EL (cell line): Measurements from ENCODE around the gene OSBP2.

Experiments
- DNase-seq: peaks from one replicate; pipeline ENCODE4 v3.0.0-alpha.2; 2016

Gene OSBP2

GRCh38 chr22:30821863-30822215 lies 127.2 kb downstream of the OSBP2 start:
- no peak for DNase-seq

GRCh38 chr22:30822216-30823014 lies 127.7 kb downstream of the OSBP2 start:
- no peak for DNase-seq

- no peak for DNase-seq
Observed at GRCh38 chr22:30823015-30823370, 128.3 kb downstream of the OSBP2 start.

- no peak for DNase-seq
Observed at GRCh38 chr22:30824096-30824495, 129.4 kb downstream of the OSBP2 start.

GRCh38 chr22:30824711-30825110 lies 130.0 kb downstream of the OSBP2 start:
- DNase-seq = no peak

- no peak for DNase-seq
Observed at GRCh38 chr22:30825711-30826505, 131.2 kb downstream of the OSBP2 start.

- no peak for DNase-seq
Observed at GRCh38 chr22:30826670-30827355, 132.1 kb downstream of the OSBP2 start.

- DNase-seq = no peak
Observed at GRCh38 chr22:30827646-30828045, 133.0 kb downstream of the OSBP2 start.

GRCh38 chr22:30828187-30829155 lies 133.8 kb downstream of the OSBP2 start:
- no peak for DNase-seq

GRCh38 chr22:30829901-30830550 lies 135.4 kb downstream of the OSBP2 start:
- peak; percentile 99 for DNase-seq

- DNase-seq = peak; percentile 97
Observed at GRCh38 chr22:30830907-30831306, 136.2 kb downstream of the OSBP2 start.

- no peak for DNase-seq
Observed at GRCh38 chr22:30832407-30832987, 137.8 kb downstream of the OSBP2 start.

- DNase-seq = no peak
Observed at GRCh38 chr22:30833322-30833721, 138.6 kb downstream of the OSBP2 start.

GRCh38 chr22:30837531-30837930 lies 142.9 kb downstream of the OSBP2 start:
- DNase-seq = no peak

- DNase-seq = peak; percentile 13
Observed at GRCh38 chr22:30838111-30838510, 143.4 kb downstream of the OSBP2 start.

- DNase-seq = peak; percentile 35
Observed at GRCh38 chr22:30841273-30841672, 146.6 kb downstream of the OSBP2 start.

GRCh38 chr22:30843245-30843644 lies 148.6 kb downstream of the OSBP2 start:
- peak; percentile 73 for DNase-seq

- no peak for DNase-seq
Observed at GRCh38 chr22:30847583-30847982, 152.9 kb downstream of the OSBP2 start.

- DNase-seq = no peak
Observed at GRCh38 chr22:30855266-30855665, 160.6 kb downstream of the OSBP2 start.

GRCh38 chr22:30855677-30856518 lies 161.2 kb downstream of the OSBP2 start:
- DNase-seq = no peak
